SIG-M5 treated with dmso at 0.1 percent for 504 hours (cell line): ENCODE measurements around the gene NFIL3.

Experiments used
- DNase-seq: peaks from one replicate; lab custom pipeline; 2025; ENCODE audit not compliant: unreplicated experiment; lab: John Stamatoyannopoulos, UW

The NFIL3 gene

GRCh38 chr9:91422758-91423711 is 597 bp downstream of the NFIL3 start:
- peak; percentile 59 for DNase-seq

DNA sequence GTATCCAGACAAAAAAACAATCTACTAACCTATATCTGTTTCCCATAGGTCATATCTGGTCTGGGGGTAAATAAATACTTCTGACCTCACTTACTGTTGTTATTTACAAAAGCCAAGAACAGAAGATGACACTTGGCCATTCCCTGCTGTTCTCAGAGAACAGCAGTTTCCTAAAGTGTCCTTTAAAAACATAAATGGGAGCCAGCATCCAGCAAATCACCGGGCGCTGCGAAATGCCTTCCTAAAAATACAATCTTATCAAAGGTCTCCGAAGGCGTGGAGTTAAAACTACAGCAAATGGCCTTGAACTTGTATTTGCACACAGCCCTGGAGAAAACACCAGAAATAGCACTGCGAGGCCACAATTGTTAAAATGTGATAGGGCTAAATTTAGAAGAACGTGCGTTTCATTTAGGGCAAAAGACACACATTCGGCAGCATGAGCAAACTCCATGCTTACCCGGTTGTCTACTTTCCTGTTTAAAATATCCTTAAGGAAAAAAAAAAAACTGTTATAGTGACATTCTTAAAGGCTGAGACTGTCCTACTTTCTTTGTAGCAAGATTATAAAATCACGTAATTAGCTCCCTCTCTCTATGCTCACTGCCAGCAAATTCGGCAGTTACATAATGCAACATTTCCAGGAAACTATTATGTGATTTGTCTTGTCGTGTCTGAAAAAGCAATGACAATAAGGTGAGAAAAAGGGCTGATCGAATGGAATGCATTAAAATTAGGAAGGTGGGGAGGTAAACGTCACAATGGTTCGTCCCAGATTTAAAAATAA is 1.5 kb downstream of the NFIL3 start:
- DNase-seq = no peak

GRCh38 chr9:91421128-91421765 is 2.4 kb downstream of the NFIL3 start:
- DNase-seq = no peak

DNA sequence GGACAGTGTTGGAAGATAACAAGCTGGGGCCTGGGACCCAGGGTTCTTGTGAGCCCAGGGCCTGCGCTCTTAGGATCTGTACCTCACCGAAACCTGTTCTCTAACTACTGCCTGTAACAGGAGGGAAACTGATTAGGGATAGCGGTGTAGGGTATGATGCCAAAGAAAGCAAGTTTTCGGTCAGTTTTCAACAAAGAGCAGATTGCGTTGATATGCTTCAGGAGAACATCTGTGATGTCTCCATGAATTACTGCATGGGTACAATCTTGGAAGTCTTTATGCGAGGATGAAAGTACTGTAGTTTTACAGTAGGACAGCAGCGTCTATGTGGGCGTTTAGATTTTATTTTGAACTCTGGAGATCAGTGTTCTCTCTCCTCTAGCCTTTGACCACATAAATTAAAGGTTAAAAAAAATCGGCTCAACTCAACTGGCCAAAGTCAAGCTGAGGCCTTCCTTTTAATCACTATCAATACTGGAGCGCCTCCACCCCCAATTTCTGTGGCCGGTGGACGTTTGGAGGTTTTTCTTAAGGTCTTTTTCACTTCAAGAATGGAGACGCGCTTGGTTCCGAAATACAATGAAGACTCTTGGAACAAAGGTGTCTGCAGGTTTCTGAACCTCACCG is 3.0 kb downstream of the NFIL3 start:
- DNase-seq = no peak

GRCh38 chr9:91419222-91420191 is 4.1 kb downstream of the NFIL3 start:
- DNase-seq = peak; percentile 94

- no peak for DNase-seq
Measured at GRCh38 chr9:91418215-91418610, 5.4 kb downstream of the NFIL3 start.

- DNase-seq = no peak
Measured at GRCh38 chr9:91417602-91418214, 5.9 kb downstream of the NFIL3 start.

DNA sequence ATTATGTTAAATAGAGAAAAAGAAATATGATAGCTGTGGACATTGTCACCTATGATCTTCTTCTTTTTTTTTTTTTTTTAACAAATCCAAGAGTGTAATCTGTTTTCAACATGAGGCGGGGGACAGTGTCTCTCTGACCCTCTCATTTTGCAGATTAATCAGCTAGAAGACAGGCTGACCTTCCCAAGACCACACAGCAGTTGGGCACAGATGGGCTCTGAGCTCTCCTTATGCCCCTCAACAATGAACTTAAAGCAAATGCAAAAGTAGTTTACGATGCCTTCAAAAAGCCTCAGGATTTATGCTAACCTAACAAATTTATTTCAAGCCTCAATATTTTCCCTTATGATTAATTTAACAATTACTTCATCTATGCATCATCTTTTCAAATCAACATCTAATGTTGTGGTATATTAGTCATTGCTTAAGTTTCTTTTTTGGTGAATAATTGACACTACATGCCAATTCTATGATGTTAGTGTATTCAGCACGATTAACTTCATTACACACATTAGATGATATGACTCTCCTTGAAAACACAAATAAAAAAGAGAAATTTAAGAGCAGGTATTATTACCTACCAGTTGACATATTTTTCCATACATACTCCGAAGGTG is 7.4 kb downstream of the NFIL3 start:
- no peak for DNase-seq

- DNase-seq = peak; percentile 72
Measured at GRCh38 chr9:91415290-91415689, 8.3 kb downstream of the NFIL3 start.

DNA sequence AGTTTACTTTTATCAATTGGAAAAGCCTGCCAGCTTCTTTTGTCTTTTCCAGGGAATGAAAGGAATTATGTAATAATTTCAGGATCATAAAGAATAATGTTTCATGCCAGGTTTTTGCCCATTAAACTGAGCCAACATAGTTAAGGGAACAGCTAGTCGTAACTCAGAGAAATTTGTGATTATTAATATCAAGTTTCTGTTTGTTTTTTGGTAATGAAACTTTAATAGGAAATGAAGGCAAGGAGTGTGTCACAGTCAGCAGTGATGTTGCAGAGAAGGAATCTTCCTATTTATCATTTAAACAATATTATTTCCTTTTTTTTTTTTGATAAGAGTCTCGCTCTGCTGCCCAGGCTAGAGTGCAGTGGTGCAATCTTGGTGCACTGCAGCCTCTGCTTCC is 10.7 kb downstream of the NFIL3 start:
- no peak for DNase-seq

- DNase-seq = peak; percentile 73
Measured at GRCh38 chr9:91411096-91411771, 12.4 kb downstream of the NFIL3 start.

DNA sequence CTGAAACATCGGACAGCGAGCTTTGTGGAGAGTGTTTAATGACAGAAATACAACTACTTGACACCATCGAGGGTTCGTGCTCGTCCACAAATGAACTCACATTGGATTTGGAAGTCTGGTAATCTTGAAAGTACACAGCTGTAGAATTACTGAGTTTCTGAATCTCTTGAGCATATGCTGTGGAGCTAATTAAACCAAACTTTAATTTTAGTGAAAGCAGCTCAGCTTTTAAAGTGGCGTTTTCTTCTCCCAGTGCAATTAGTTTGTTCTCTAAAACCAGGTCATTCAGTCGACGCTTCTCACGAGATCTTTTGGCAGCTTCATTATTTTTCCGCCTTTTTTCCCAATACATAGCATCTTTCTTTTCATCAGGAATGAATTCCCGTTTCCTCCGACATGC is 13.5 kb downstream of the NFIL3 start:
- DNase-seq = no peak

DNA sequence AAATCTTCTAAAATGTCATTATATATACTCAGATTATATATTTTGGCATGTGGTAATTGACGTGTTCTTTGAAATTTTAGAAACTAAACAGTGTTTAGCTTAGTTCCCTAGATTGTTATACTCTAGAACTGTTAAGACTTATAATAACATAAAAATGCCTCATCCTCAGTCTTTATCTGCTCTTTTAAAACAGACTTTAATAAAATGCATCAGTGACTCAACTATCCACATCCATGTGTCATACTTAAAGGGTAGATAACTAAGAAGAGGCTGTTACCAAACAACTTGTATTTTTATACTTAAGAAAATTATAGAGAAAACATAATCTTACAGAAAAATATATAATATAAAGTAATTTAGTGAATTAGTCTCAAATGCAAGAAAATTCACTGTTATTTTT is 15.2 kb downstream of the NFIL3 start:
- DNase-seq = no peak

GRCh38 chr9:91407580-91408318 is 15.9 kb downstream of the NFIL3 start:
- DNase-seq = no peak

- DNase-seq = no peak
Measured at GRCh38 chr9:91405343-91406077, 18.1 kb downstream of the NFIL3 start.

- DNase-seq = no peak
Measured at GRCh38 chr9:91403665-91404543, 19.7 kb downstream of the NFIL3 start.
